HUES6 (cell line): ENCODE measurements around the gene KIFC1.

Experiments used
- H3K27ac ChIP-seq: 2 replicates; pipeline ENCODE4 v1.7.0; 2013; ENCODE audit warnings: low read depth, mild to moderate bottlenecking, low read length, inconsistent platforms
- H3K27me3 ChIP-seq: 2 replicates; pipeline ENCODE4 v1.6.1; 2013; ENCODE audit warnings: low read length; ENCODE audit not compliant: control insufficient read depth, insufficient read depth
- H3K36me3 ChIP-seq: 2 replicates; pipeline ENCODE4 v1.6.1; 2013; ENCODE audit warnings: low read length; ENCODE audit not compliant: control insufficient read depth, insufficient read depth
- H3K4me1 ChIP-seq: 2 replicates; pipeline ENCODE4 v1.6.1; 2013; ENCODE audit warnings: low read length; ENCODE audit not compliant: control insufficient read depth, insufficient read depth
- H3K4me3 ChIP-seq: 2 replicates; pipeline ENCODE4 v1.5.1; 2013; ENCODE audit warnings: low read depth, low read length
- H3K9ac ChIP-seq: one replicate; pipeline ENCODE4 v1.6.1; 2013; ENCODE audit warnings: mild to moderate bottlenecking, low read length
- H3K9me3 ChIP-seq: 2 replicates; pipeline ENCODE4 v1.6.1; 2013; ENCODE audit warnings: low read depth, low read length; ENCODE audit not compliant: control insufficient read depth, insufficient read depth

KIFC1 gene

GRCh38 chr6:33439956-33440648, 48.5 kb downstream of the KIFC1 start:
- H3K27ac ChIP-seq, result no peak overlapping the region
- H3K27me3 ChIP-seq, result no peaks in the 10 kb centered on the region
- peaks cover 95% of the 10 kb centered on the region for H3K36me3 ChIP-seq
- no peak overlapping the region for H3K9ac ChIP-seq
- H3K4me1 ChIP-seq, result no peaks in the 10 kb centered on the region
- H3K4me3 ChIP-seq, result no peak overlapping the region
- H3K9me3 ChIP-seq, result no peaks in the 10 kb centered on the region

- Histone ChIP-seq H3K9ac (no peak overlapping the region), H3K27me3 (no peaks in the 10 kb centered on the region), H3K4me1 (no peaks in the 10 kb centered on the region), H3K36me3 (peaks cover 94% of the 10 kb centered on the region), H3K4me3 (no peak overlapping the region), H3K27ac (no peak overlapping the region), H3K9me3 (no peaks in the 10 kb centered on the region)
Observed at GRCh38 chr6:33440649-33441309, 49.2 kb downstream of the KIFC1 start.

DNA sequence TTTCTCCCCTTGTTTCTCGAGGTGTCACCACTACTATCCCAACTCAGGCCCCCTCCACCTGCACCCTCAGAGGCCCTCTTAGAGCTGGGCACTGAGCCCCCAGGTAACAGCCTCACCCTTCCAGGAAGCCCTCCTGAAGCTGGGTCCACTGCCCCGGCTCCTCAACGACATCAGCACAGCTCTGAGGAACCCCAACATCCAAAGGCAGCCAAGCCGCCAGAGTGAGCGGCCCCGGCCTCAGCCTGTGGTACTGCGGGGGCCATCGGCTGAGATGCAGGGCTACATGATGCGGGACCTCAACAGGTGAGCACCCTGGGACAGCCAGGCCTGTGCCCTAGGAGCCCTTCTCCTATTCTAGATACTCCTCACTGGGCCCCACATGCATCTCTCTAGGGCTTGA, 49.8 kb downstream of the KIFC1 start:
- no peak overlapping the region for H3K9ac ChIP-seq
- H3K9me3 ChIP-seq, result no peaks in the 10 kb centered on the region
- H3K4me3 ChIP-seq, result no peak overlapping the region
- no peaks in the 10 kb centered on the region for H3K4me1 ChIP-seq
- no peak overlapping the region for H3K27ac ChIP-seq
- H3K27me3 ChIP-seq, result no peaks in the 10 kb centered on the region
- peaks cover 94% of the 10 kb centered on the region for H3K36me3 ChIP-seq

- H3K27me3 ChIP-seq, result no peaks in the 10 kb centered on the region
- H3K9me3 ChIP-seq, result no peaks in the 10 kb centered on the region
- H3K4me3 ChIP-seq, result no peak overlapping the region
- no peaks in the 10 kb centered on the region for H3K4me1 ChIP-seq
- H3K36me3 ChIP-seq, result peaks cover 94% of the 10 kb centered on the region
- H3K27ac ChIP-seq, result no peak overlapping the region
- no peak overlapping the region for H3K9ac ChIP-seq
Observed at GRCh38 chr6:33442283-33442682, 50.7 kb downstream of the KIFC1 start.

DNA sequence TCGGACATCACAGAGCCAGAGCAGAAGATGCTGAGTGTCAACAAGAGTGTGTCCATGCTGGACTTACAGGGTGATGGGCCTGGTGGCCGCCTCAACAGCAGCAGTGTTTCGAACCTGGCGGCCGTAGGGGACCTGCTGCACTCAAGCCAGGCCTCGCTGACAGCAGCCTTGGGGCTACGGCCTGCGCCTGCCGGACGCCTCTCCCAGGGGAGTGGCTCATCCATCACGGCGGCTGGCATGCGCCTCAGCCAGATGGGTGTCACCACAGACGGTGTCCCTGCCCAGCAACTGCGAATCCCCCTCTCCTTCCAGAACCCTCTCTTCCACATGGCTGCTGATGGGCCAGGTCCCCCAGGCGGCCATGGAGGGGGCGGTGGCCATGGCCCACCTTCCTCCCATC, 51.4 kb downstream of the KIFC1 start:
- Histone ChIP-seq H3K9me3 (no peaks in the 10 kb centered on the region), H3K4me3 (no peak overlapping the region), H3K27ac (no peak overlapping the region), H3K4me1 (no peaks in the 10 kb centered on the region), H3K9ac (no peak overlapping the region), H3K36me3 (peaks cover 94% of the 10 kb centered on the region), H3K27me3 (no peaks in the 10 kb centered on the region)

- Histone ChIP-seq H3K27me3 (no peaks in the 10 kb centered on the region), H3K4me1 (no peaks in the 10 kb centered on the region), H3K36me3 (peaks cover 94% of the 10 kb centered on the region), H3K9me3 (no peaks in the 10 kb centered on the region), H3K27ac (no peak overlapping the region), H3K4me3 (no peak overlapping the region), H3K9ac (no peak overlapping the region)
Observed at GRCh38 chr6:33443619-33444504, 52.2 kb downstream of the KIFC1 start.

DNA sequence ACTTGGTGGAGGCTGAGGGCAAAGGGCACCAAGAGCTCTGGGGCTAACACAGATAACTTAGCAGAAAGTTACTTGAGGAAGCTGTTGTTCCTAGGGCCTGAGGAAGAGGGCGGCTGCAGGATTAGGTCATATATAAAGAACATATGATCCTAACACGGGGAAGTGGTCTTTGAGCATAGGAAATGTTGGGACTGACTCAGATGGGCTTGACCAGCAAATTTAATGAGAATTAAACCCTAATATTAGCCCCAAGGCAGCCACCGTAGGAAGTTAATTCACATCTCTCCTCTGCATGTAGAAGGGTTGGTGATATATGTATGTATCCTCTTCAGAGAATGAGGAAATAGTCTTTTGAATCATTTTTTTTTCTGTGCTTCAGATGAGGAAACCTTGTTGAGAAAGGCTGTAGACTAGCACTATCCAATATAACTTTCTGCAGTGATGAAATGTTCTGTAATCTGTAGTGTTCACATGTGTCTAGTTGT, 53.5 kb downstream of the KIFC1 start:
- H3K27me3 ChIP-seq, result no peaks in the 10 kb centered on the region
- no peaks in the 10 kb centered on the region for H3K9me3 ChIP-seq
- H3K36me3 ChIP-seq, result peaks cover 96% of the 10 kb centered on the region
- no peak overlapping the region for H3K27ac ChIP-seq
- H3K9ac ChIP-seq, result no peak overlapping the region
- no peak overlapping the region for H3K4me3 ChIP-seq
- no peaks in the 10 kb centered on the region for H3K4me1 ChIP-seq

GRCh38 chr6:33446356-33446755, 54.7 kb downstream of the KIFC1 start:
- H3K27me3 ChIP-seq, result no peaks in the 10 kb centered on the region
- no peaks in the 10 kb centered on the region for H3K9me3 ChIP-seq
- no peak overlapping the region for H3K4me3 ChIP-seq
- peaks cover 94% of the 10 kb centered on the region for H3K36me3 ChIP-seq
- H3K4me1 ChIP-seq, result no peaks in the 10 kb centered on the region
- H3K9ac ChIP-seq, result no peak overlapping the region
- no peak overlapping the region for H3K27ac ChIP-seq

DNA sequence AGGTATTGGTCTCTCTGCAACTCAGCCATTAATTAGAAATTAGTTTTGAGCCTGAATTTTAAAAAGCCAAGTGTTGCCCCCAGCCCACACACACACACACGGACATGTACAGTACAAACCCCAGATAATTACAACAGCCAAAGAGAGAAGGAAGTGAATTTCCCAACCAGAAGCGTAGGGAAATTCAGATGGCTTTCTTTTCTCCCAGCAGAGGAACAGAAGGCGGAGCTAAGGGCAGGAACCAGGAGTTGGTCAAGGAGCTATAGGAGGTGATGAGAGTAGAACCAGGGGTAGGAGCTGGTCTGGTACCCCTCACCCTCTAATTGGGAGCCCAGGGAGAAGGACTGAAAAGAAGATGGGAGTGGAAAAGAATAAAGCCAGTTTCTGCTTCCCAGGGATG, 58.8 kb downstream of the KIFC1 start:
- H3K9ac ChIP-seq, result no peak overlapping the region
- H3K27ac ChIP-seq, result no peak overlapping the region
- no peak overlapping the region for H3K4me3 ChIP-seq
- no peaks in the 10 kb centered on the region for H3K9me3 ChIP-seq
- peaks cover 8% of the 10 kb centered on the region for H3K4me1 ChIP-seq
- peaks cover 66% of the 10 kb centered on the region for H3K36me3 ChIP-seq
- H3K27me3 ChIP-seq, result no peaks in the 10 kb centered on the region

GRCh38 chr6:33451606-33452005, 60.0 kb downstream of the KIFC1 start:
- Histone ChIP-seq H3K36me3 (peaks cover 67% of the 10 kb centered on the region), H3K27me3 (no peaks in the 10 kb centered on the region), H3K4me1 (peaks cover 8% of the 10 kb centered on the region), H3K9ac (no peak overlapping the region), H3K27ac (no peak overlapping the region), H3K9me3 (no peaks in the 10 kb centered on the region), H3K4me3 (no peak overlapping the region)

DNA sequence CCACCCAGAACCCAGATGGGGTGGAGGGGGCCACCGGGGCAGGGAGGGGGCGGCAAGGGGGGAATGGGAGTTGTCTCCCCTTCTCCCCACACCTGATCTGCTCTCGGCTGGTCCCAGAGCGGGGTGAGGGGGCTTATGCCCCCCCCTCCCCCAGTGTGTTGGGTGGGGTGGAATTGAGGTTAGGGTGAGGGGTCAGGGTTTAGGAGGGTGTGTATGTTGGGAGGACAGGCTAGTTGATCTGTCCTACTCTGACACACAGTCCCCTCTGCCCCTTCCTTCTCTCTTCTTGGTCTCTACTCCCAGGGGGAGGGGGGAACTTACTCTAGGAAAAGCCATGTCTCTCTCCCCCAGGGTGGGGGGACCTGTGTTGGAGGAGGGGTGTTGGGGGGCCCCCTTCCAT, 60.9 kb downstream of the KIFC1 start:
- Histone ChIP-seq H3K36me3 (peaks cover 67% of the 10 kb centered on the region), H3K4me3 (no peak overlapping the region), H3K27me3 (no peaks in the 10 kb centered on the region), H3K4me1 (peaks cover 8% of the 10 kb centered on the region), H3K9me3 (no peaks in the 10 kb centered on the region), H3K27ac (no peak overlapping the region), H3K9ac (no peak overlapping the region)
